ENCODE data around the gene LRRC10B.
"Not testable (repeated sequence)": the region's sequence is repeated elsewhere in the genome, so short reads cannot be mapped to it uniquely, and the experiment has no call there.

The LRRC10B gene

GRCh38 chr11:61507962-61508861 lies at the start of gene LRRC10B:
TSS of gene LRRC10B (plus strand) at chr11:61508749. CDS start at chr11:61508999, 250 bp downstream.
- in situ Hi-C loops (cut with MboI; ENCODE audit: low sequenced_read_pairs): no loop called here

GRCh38 chr11:61460474-61460881 lies 48.1 kb upstream of the LRRC10B start:
- in situ Hi-C loops (cut with MboI; ENCODE audit: low sequenced_read_pairs): no loop called here

GRCh38 chr11:61460986-61461385 lies 47.6 kb upstream of the LRRC10B start:
- in situ Hi-C loops (cut with MboI; ENCODE audit: low sequenced_read_pairs): no loop called here

GRCh38 chr11:61467602-61468001 lies 40.9 kb upstream of the LRRC10B start:
- in situ Hi-C loops (cut with MboI; ENCODE audit: low sequenced_read_pairs): not testable (repeated sequence)

GRCh38 chr11:61468002-61468401 lies 40.5 kb upstream of the LRRC10B start:
- in situ Hi-C loops (cut with MboI; ENCODE audit: low sequenced_read_pairs): no loop called here

- in situ Hi-C loops (cut with MboI; ENCODE audit: low sequenced_read_pairs): no loop called here
Observed at GRCh38 chr11:61472282-61472681, 36.3 kb upstream of the LRRC10B start.

- in situ Hi-C loops (cut with MboI; ENCODE audit: low sequenced_read_pairs): no loop called here
Observed at GRCh38 chr11:61472868-61473267, 35.7 kb upstream of the LRRC10B start.

- in situ Hi-C loops (cut with MboI; ENCODE audit: low sequenced_read_pairs): no loop called here
Observed at GRCh38 chr11:61473370-61474012, 35.1 kb upstream of the LRRC10B start.

GRCh38 chr11:61474013-61474643 lies 34.4 kb upstream of the LRRC10B start:
- in situ Hi-C loops (cut with MboI; ENCODE audit: low sequenced_read_pairs): no loop called here

GRCh38 chr11:61475433-61475832 lies 33.1 kb upstream of the LRRC10B start:
- in situ Hi-C loops (cut with MboI; ENCODE audit: low sequenced_read_pairs): no loop called here

- in situ Hi-C loops (cut with MboI; ENCODE audit: low sequenced_read_pairs): no loop called here
Observed at GRCh38 chr11:61476371-61476770, 32.2 kb upstream of the LRRC10B start.

GRCh38 chr11:61477126-61477525 lies 31.4 kb upstream of the LRRC10B start:
- in situ Hi-C loops (cut with MboI; ENCODE audit: low sequenced_read_pairs): no loop called here

- in situ Hi-C loops (cut with MboI; ENCODE audit: low sequenced_read_pairs): no loop called here
Observed at GRCh38 chr11:61477727-61478148, 30.8 kb upstream of the LRRC10B start.

GRCh38 chr11:61479360-61480058 lies 29.0 kb upstream of the LRRC10B start:
- in situ Hi-C loops (cut with MboI; ENCODE audit: low sequenced_read_pairs): not testable (repeated sequence)

- in situ Hi-C loops (cut with MboI; ENCODE audit: low sequenced_read_pairs): no loop called here
Observed at GRCh38 chr11:61480261-61480993, 28.1 kb upstream of the LRRC10B start.

- in situ Hi-C loops (cut with MboI; ENCODE audit: low sequenced_read_pairs): no loop called here
Observed at GRCh38 chr11:61480994-61481335, 27.6 kb upstream of the LRRC10B start.

GRCh38 chr11:61481806-61482205 lies 26.7 kb upstream of the LRRC10B start:
- in situ Hi-C loops (cut with MboI; ENCODE audit: low sequenced_read_pairs): no loop called here

- in situ Hi-C loops (cut with MboI; ENCODE audit: low sequenced_read_pairs): no loop called here
Observed at GRCh38 chr11:61482513-61482912, 26.0 kb upstream of the LRRC10B start.

GRCh38 chr11:61484541-61484940 lies 24.0 kb upstream of the LRRC10B start:
- in situ Hi-C loops (cut with MboI; ENCODE audit: low sequenced_read_pairs): no loop called here

- in situ Hi-C loops (cut with MboI; ENCODE audit: low sequenced_read_pairs): no loop called here
Observed at GRCh38 chr11:61485080-61485479, 23.5 kb upstream of the LRRC10B start.

Measured in HL-60/S4 treated with retinoic acid at 250 ng/mL for 4 days and 3 days (cell line).